ENCODE results near the gene ZNF611. TPM values are rescaled to one million over a fixed set of nuclear protein-coding genes. Genes with fewer than 3 reads are reported as not detected.
"Not testable (repeated sequence)": the region's sequence is repeated elsewhere in the genome, so short reads cannot be mapped to it uniquely, and the experiment has no call there.

Gene ZNF611
- total and polyA plus RNA-seq, 9 of the 15 experiments (the other 6 are each of a cell fraction or from before 2014, with no cell fraction given), result 3.7 to 29.6 (median 12.8) TPM

DNA sequence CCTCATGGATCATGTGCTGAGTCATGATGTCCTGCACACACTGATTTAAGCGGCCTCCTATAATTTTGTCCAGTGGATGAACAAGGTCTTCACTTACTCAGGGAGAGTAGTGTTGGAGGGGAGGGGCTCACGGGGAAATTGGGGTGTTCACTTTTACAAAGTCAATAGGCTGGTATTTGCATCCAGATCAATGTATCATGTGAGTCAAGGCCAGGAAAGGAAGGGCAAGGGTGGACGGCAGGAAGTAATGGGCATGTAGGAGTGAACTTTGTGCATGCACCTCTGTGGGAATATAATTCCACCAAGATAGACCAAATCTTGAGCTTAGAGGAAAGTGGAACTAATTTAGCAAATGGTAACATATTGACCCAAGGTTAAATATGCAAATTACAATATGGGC, 23.2 kb downstream of the ZNF611 start:
- not testable (repeated sequence) for FAIRE-seq; H3K79me2 ChIP-seq (ENCODE audit: control insufficient read depth, insufficient read depth, low read length)

DNA sequence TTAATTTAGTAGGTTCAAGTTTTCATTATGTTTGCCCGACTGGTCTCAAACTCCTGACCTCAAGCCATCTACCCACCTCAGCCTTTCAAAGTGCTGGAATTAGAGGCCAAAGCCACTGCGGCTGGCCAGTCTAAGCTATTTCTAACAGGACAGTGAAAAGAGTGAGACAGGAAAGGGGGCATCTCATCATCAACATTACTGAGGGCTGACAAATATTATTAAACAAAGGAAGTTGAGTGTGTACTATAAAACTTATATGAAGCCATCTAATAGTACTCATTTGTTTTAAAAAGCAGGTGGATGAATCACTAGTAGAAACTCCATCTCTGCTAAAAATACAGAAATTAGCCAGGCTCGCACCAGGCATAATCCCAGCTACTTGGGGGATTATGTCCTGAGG, 24.3 kb downstream of the ZNF611 start:
- Histone ChIP-seq H3K36me3 (ENCODE audit: control insufficient read depth, insufficient read depth, low read length) (peaks cover 74% of the 10 kb centered on the region), H3K4me2 (ENCODE audit: insufficient read depth, low read length) (no peak overlapping the region), H2AFZ (ENCODE audit: low read depth, low read length) (no peak overlapping the region), H3K4me3 (no peak overlapping the region), H3K9ac (ENCODE audit: insufficient read depth in 1 of 2, low read depth in 2 of 2, low read length in 2 of 2) (no peak overlapping the region), H3K9me3 (replicated peaks; ENCODE audit: control insufficient read depth, insufficient read depth, low read depth, low read length) (peaks cover 16% of the 10 kb centered on the region), H3K9me1 (ENCODE audit: control insufficient read depth, insufficient read depth, low read length) (no peaks in the 10 kb centered on the region), H3K4me1 (replicated peaks in 1 of 2; ENCODE audit: control insufficient read depth in 2 of 2, insufficient read depth in 2 of 2, low read length in 2 of 2) (no peaks in the 10 kb centered on the region), H3K27ac (ENCODE audit: extremely low read depth, low read depth, low read length) (no peak overlapping the region), H3K27me3 (ENCODE audit: control insufficient read depth in 2 of 2, insufficient read depth in 2 of 2, low read length in 2 of 2) (no peaks in the 10 kb centered on the region), H4K20me1 (replicated peaks; ENCODE audit: control insufficient read depth, insufficient read depth, low read length) (no peaks in the 10 kb centered on the region), H3K79me2 (ENCODE audit: control insufficient read depth, insufficient read depth, low read length) (no peaks in the 10 kb centered on the region)
- ATAC-seq (no peak), FAIRE-seq (no peak), DNase-seq (ENCODE audit: extremely low read depth in 1 of 4, low spot score in 3 of 4) (no peak)
- POLR2A ChIA-PET, result interaction anchor here (1.0 to 1.3 kb wide), 2 partner anchors 11 to 28 kb away, joined by 4 read pairs; no protein-coding TSS in a partner anchor
- in situ Hi-C loops (cut with MboI) (no loop called here), intact Hi-C loops (cut with micrococcal nuclease) (no loop called here)
- 97% methylated on average over 3 of the region's 3 CpGs for WGBS (ENCODE audit: insufficient coverage, low coverage, missing lambda C conversion rate)
- BruUV-seq (replicated peaks), result no TSS peak
- CTCF ChIA-PET (ENCODE audit: low intra/inter-chr PET ratio), result no interaction called here
- no peak for TF ChIP-seq AFF1 (IDR thresholded peaks at IDR 0.05; ENCODE audit: low read depth in 1 of 2, partially characterized antibody in 2 of 2)
- TF ChIP-seq, protein P1, sequence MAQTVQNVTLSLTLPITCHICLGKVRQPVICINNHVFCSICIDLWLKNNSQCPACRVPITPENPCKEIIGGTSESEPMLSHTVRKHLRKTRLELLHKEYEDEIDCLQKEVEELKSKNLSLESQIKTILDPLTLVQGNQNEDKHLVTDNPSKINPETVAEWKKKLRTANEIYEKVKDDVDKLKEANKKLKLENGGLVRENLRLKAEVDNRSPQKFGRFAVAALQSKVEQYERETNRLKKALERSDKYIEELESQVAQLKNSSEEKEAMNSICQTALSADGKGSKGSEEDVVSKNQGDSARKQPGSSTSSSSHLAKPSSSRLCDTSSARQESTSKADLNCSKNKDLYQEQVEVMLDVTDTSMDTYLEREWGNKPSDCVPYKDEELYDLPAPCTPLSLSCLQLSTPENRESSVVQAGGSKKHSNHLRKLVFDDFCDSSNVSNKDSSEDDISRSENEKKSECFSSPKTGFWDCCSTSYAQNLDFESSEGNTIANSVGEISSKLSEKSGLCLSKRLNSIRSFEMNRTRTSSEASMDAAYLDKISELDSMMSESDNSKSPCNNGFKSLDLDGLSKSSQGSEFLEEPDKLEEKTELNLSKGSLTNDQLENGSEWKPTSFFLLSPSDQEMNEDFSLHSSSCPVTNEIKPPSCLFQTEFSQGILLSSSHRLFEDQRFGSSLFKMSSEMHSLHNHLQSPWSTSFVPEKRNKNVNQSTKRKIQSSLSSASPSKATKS (CRISPR knock-in tag; IDR thresholded peaks at IDR 0.05), result no peak
- TF ChIP-seq GATAD2A (IDR thresholded peaks at IDR 0.05), result no peak
- TF ChIP-seq, protein P2, sequence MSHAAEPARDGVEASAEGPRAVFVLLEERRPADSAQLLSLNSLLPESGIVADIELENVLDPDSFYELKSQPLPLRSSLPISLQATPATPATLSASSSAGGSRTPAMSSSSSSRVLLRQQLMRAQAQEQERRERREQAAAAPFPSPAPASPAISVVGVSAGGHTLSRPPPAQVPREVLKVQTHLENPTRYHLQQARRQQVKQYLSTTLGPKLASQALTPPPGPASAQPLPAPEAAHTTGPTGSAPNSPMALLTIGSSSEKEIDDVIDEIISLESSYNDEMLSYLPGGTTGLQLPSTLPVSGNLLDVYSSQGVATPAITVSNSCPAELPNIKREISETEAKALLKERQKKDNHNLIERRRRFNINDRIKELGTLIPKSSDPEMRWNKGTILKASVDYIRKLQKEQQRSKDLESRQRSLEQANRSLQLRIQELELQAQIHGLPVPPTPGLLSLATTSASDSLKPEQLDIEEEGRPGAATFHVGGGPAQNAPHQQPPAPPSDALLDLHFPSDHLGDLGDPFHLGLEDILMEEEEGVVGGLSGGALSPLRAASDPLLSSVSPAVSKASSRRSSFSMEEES (CRISPR knock-in tag; IDR thresholded peaks at IDR 0.05), result no peak
- no peak for TF ChIP-seq THRAP3 (IDR thresholded peaks at IDR 0.05; ENCODE audit: borderline replicate concordance)
- no peak for TF ChIP-seq KDM1A (IDR thresholded peaks at IDR 0.05)
- TF ChIP-seq NCOR1 (IDR thresholded peaks at IDR 0.05), result no peak
- no peak for TF ChIP-seq XRCC4 (IDR thresholded peaks at IDR 0.05; ENCODE audit: extremely low read depth, insufficient read depth, insufficient read length)

More for the DNA sequence above, 23.2 kb downstream of the ZNF611 start:
- H3K9me1 ChIP-seq (ENCODE audit: control insufficient read depth, insufficient read depth, low read length); POLR2A ChIA-PET; intact Hi-C loops (cut with micrococcal nuclease); H3K4me1 ChIP-seq (replicated peaks in 1 of 2; ENCODE audit: control insufficient read depth in 2 of 2, insufficient read depth in 2 of 2, low read length in 2 of 2); H3K27me3 ChIP-seq (ENCODE audit: control insufficient read depth in 2 of 2, insufficient read depth in 2 of 2, low read length in 2 of 2); BruUV-seq (replicated peaks); H3K27ac ChIP-seq (ENCODE audit: extremely low read depth, low read depth, low read length); in situ Hi-C loops (cut with MboI); H2AFZ ChIP-seq (ENCODE audit: low read depth, low read length); H3K9ac ChIP-seq (ENCODE audit: insufficient read depth in 1 of 2, low read depth in 2 of 2, low read length in 2 of 2); CTCF ChIA-PET (ENCODE audit: low intra/inter-chr PET ratio); H3K4me2 ChIP-seq (ENCODE audit: insufficient read depth, low read length); ATAC-seq; H3K4me3 ChIP-seq; H3K9me3 ChIP-seq (replicated peaks; ENCODE audit: control insufficient read depth, insufficient read depth, low read depth, low read length); H4K20me1 ChIP-seq (replicated peaks; ENCODE audit: control insufficient read depth, insufficient read depth, low read length); DNase-seq (ENCODE audit: extremely low read depth in 1 of 4, low spot score in 3 of 4): not testable (repeated sequence)
- 74% methylated on average over 2 of the region's 3 CpGs for WGBS (ENCODE audit: insufficient coverage, low coverage, missing lambda C conversion rate)
- peaks cover 64% of the 10 kb centered on the region for H3K36me3 ChIP-seq (ENCODE audit: control insufficient read depth, insufficient read depth, low read length)

All from K562 (cell line).